ENCODE data around the gene RAB5B. TPM values are rescaled to one million over a fixed set of nuclear protein-coding genes. Genes with fewer than 3 reads are reported as not detected.

Gene RAB5B
- total and polyA plus RNA-seq, 2 donors, result 39.7 to 63.1 TPM

GRCh38 chr12:55957106-55957859, 16.6 kb upstream of the RAB5B start:
- Histone ChIP-seq H3K4me1 (ENCODE audit: control insufficient read depth in 2 of 2, insufficient read depth in 2 of 2, low read length in 2 of 2) (peaks cover 0 to 19% of the 10 kb centered on the region in 2 donors), H3K9me3 (ENCODE audit: control insufficient read depth in 2 of 2, insufficient read depth in 1 of 2, low read length in 1 of 2) (peaks cover 0 to 3% of the 10 kb centered on the region in 2 donors), H3K4me3 (ENCODE audit: low read length in 2 of 2) (no peak overlapping the region), H3K27me3 (ENCODE audit: control insufficient read depth in 2 of 2, insufficient read depth in 1 of 2, low read length in 1 of 2) (no peaks in the 10 kb centered on the region), H3K27ac (ENCODE audit: low read depth in 1 of 2, low read length in 1 of 2) (peak overlapping the region in 1 of 2 donors; percentile 26), H3K36me3 (ENCODE audit: control insufficient read depth in 2 of 2, insufficient read depth in 2 of 2, low read length in 1 of 2) (peaks cover 30 to 40% of the 10 kb centered on the region in 2 donors)
- 90% methylated on average over 5 of the region's 5 CpGs for WGBS
- DNase-seq (ENCODE audit: low read depth in 6 of 9, low spot score in 9 of 9), result no peak

DNA sequence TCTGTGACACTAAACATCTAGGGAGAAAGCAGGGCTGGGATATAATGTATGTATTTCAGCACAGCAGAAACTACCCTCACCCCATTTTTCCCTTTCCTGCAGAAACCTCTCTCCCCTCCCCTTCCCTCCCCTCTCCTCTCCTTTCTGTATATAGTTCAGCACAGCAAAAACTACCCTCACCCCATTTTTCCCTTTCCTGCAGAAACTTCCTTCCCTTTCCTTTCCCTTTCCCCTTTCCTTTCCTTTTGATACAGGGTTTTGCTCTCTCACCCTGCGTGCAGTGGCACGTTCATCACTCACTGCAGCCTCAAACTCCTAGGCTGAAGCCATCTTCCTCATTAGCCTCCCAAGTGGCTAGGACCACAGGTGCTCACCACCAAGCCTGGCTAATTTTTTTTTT, 10.1 kb upstream of the RAB5B start:
- H3K4me1 ChIP-seq (ENCODE audit: control insufficient read depth in 2 of 2, insufficient read depth in 2 of 2, low read length in 2 of 2), result peaks cover 18 to 25% of the 10 kb centered on the region in 2 donors
- no peaks in the 10 kb centered on the region for H3K9me3 ChIP-seq (ENCODE audit: control insufficient read depth in 2 of 2, insufficient read depth in 1 of 2, low read length in 1 of 2)
- H3K27me3 ChIP-seq (ENCODE audit: control insufficient read depth in 2 of 2, insufficient read depth in 1 of 2, low read length in 1 of 2), result no peaks in the 10 kb centered on the region
- no peak for DNase-seq (ENCODE audit: low read depth in 6 of 9, low spot score in 9 of 9)
- no peak overlapping the region for H3K4me3 ChIP-seq (ENCODE audit: low read length in 2 of 2)
- no peak overlapping the region for H3K27ac ChIP-seq (ENCODE audit: low read depth in 1 of 2, low read length in 1 of 2)
- WGBS, result 85% methylated on average over 2 of the region's 2 CpGs
- peaks cover 0 to 8% of the 10 kb centered on the region in 2 donors for H3K36me3 ChIP-seq (ENCODE audit: control insufficient read depth in 2 of 2, insufficient read depth in 2 of 2, low read length in 1 of 2)

- H3K9me3 ChIP-seq (ENCODE audit: control insufficient read depth in 2 of 2, insufficient read depth in 1 of 2, low read length in 1 of 2), result no peaks in the 10 kb centered on the region
- no peak overlapping the region for H3K4me3 ChIP-seq (ENCODE audit: low read length in 2 of 2)
- peaks cover 18 to 25% of the 10 kb centered on the region in 2 donors for H3K4me1 ChIP-seq (ENCODE audit: control insufficient read depth in 2 of 2, insufficient read depth in 2 of 2, low read length in 2 of 2)
- no peak for DNase-seq (ENCODE audit: low read depth in 6 of 9, low spot score in 9 of 9)
- 99% methylated on average over 5 of the region's 5 CpGs for WGBS
- no peaks in the 10 kb centered on the region for H3K27me3 ChIP-seq (ENCODE audit: control insufficient read depth in 2 of 2, insufficient read depth in 1 of 2, low read length in 1 of 2)
- H3K27ac ChIP-seq (ENCODE audit: low read depth in 1 of 2, low read length in 1 of 2), result no peak overlapping the region
- peaks cover 0 to 19% of the 10 kb centered on the region in 2 donors for H3K36me3 ChIP-seq (ENCODE audit: control insufficient read depth in 2 of 2, insufficient read depth in 2 of 2, low read length in 1 of 2)
These were observed 8.6 kb upstream of the RAB5B start for GRCh38 chr12:55965240-55965639.

DNA sequence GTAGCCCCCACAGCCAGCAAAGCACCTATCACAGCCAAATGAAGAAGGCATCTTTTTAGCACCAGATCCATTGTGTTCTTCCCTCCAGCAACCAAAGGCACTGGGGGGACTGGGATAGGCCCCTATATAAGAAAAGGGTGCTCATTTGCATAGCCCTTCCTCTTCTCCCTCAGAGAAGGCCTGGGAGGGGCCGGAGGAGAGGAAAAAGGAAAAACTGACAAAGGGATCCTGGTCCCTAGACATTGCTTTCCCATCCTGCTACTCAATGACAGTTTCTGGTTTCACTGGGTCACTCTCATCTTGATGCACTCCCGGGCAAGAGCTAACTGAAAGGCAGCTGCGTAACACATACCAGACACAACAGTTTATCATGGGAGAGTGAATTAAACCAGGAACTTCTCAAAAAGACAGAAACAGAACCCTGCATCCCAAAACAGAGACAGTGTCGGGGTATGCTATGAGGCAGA, 7.9 kb upstream of the RAB5B start, which contains the start of gene PMEL:
PMEL (minus strand) TSS at position 102 of the 467 bp plus-strand sequence; CDS start at position 71, 31 bp downstream.
- DNase-seq (ENCODE audit: low read depth in 6 of 9, low spot score in 9 of 9), result no peak
- Histone ChIP-seq H3K36me3 (ENCODE audit: control insufficient read depth in 2 of 2, insufficient read depth in 2 of 2, low read length in 1 of 2) (peaks cover 4 to 24% of the 10 kb centered on the region in 2 donors), H3K9me3 (ENCODE audit: control insufficient read depth in 2 of 2, insufficient read depth in 1 of 2, low read length in 1 of 2) (no peaks in the 10 kb centered on the region), H3K4me3 (ENCODE audit: low read length in 2 of 2) (peak within 1 kb of the TSS; percentile 71 to 84), H3K4me1 (ENCODE audit: control insufficient read depth in 2 of 2, insufficient read depth in 2 of 2, low read length in 2 of 2) (peaks cover 18 to 25% of the 10 kb centered on the region in 2 donors), H3K27ac (ENCODE audit: low read depth in 1 of 2, low read length in 1 of 2) (peak within 1 kb of the TSS; percentile 45 to 59), H3K27me3 (ENCODE audit: control insufficient read depth in 2 of 2, insufficient read depth in 1 of 2, low read length in 1 of 2) (no peaks in the 10 kb centered on the region)
- WGBS, result 42% methylated on average over 4 of the region's 4 CpGs

- peaks cover 9 to 31% of the 10 kb centered on the region in 2 donors for H3K36me3 ChIP-seq (ENCODE audit: control insufficient read depth in 2 of 2, insufficient read depth in 2 of 2, low read length in 1 of 2)
- peak; percentile 70 to 93 (median 88) for DNase-seq (ENCODE audit: low read depth in 6 of 9, low spot score in 9 of 9)
- H3K4me3 ChIP-seq (ENCODE audit: low read length in 2 of 2), result peak within 1 kb of the TSS; percentile 71 to 84
- H3K27ac ChIP-seq (ENCODE audit: low read depth in 1 of 2, low read length in 1 of 2), result peak within 1 kb of the TSS; percentile 45 to 59
- no peaks in the 10 kb centered on the region for H3K9me3 ChIP-seq (ENCODE audit: control insufficient read depth in 2 of 2, insufficient read depth in 1 of 2, low read length in 1 of 2)
- no peaks in the 10 kb centered on the region for H3K27me3 ChIP-seq (ENCODE audit: control insufficient read depth in 2 of 2, insufficient read depth in 1 of 2, low read length in 1 of 2)
- H3K4me1 ChIP-seq (ENCODE audit: control insufficient read depth in 2 of 2, insufficient read depth in 2 of 2, low read length in 2 of 2), result peaks cover 18 to 25% of the 10 kb centered on the region in 2 donors
- WGBS, result under 1% methylated on average over 45 of the region's 45 CpGs
These were observed 7.2 kb upstream of the RAB5B start, which contains the start of gene CDK2 for GRCh38 chr12:55966408-55967281. Gene CDK2, plus strand, starts transcription at chr12:55966830. Its CDS starts 179 bp downstream, at chr12:55967009.

DNA sequence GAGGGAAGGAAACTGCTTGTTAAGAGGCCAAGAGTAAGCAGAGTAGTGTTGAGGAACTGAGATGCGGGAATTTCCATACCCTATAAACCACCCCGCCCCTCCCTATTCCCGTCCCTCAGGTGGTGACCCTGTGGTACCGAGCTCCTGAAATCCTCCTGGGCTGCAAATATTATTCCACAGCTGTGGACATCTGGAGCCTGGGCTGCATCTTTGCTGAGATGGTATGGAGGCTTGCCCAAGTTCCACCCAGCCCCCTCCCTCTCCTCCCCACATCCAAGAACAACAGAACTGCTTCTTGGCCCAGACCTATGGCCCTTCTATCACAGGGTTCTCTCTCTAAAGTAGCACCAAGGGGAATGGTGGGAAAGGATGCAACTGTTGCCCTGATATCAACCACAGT, 4.5 kb upstream of the RAB5B start:
- WGBS, result 95% methylated on average over 4 of the region's 4 CpGs
- Histone ChIP-seq H3K4me3 (ENCODE audit: low read length in 2 of 2) (no peak overlapping the region), H3K27me3 (ENCODE audit: control insufficient read depth in 2 of 2, insufficient read depth in 1 of 2, low read length in 1 of 2) (no peaks in the 10 kb centered on the region), H3K4me1 (ENCODE audit: control insufficient read depth in 2 of 2, insufficient read depth in 2 of 2, low read length in 2 of 2) (peaks cover 20 to 37% of the 10 kb centered on the region in 2 donors), H3K27ac (ENCODE audit: low read depth in 1 of 2, low read length in 1 of 2) (no peak overlapping the region), H3K9me3 (ENCODE audit: control insufficient read depth in 2 of 2, insufficient read depth in 1 of 2, low read length in 1 of 2) (no peaks in the 10 kb centered on the region), H3K36me3 (ENCODE audit: control insufficient read depth in 2 of 2, insufficient read depth in 2 of 2, low read length in 1 of 2) (peaks cover 9 to 35% of the 10 kb centered on the region in 2 donors)
- DNase-seq (ENCODE audit: low read depth in 6 of 9, low spot score in 9 of 9), result no peak

- Histone ChIP-seq H3K36me3 (ENCODE audit: control insufficient read depth in 2 of 2, insufficient read depth in 2 of 2, low read length in 1 of 2) (peaks cover 9 to 35% of the 10 kb centered on the region in 2 donors), H3K27ac (ENCODE audit: low read depth in 1 of 2, low read length in 1 of 2) (no peak overlapping the region), H3K4me3 (ENCODE audit: low read length in 2 of 2) (no peak overlapping the region), H3K27me3 (ENCODE audit: control insufficient read depth in 2 of 2, insufficient read depth in 1 of 2, low read length in 1 of 2) (no peaks in the 10 kb centered on the region), H3K9me3 (ENCODE audit: control insufficient read depth in 2 of 2, insufficient read depth in 1 of 2, low read length in 1 of 2) (no peaks in the 10 kb centered on the region), H3K4me1 (ENCODE audit: control insufficient read depth in 2 of 2, insufficient read depth in 2 of 2, low read length in 2 of 2) (peaks cover 30 to 43% of the 10 kb centered on the region in 2 donors)
- no peak for DNase-seq (ENCODE audit: low read depth in 6 of 9, low spot score in 9 of 9)
- WGBS, result 98% methylated on average over 7 of the region's 7 CpGs
These were observed 3.1 kb upstream of the RAB5B start for GRCh38 chr12:55970775-55971174.

GRCh38 chr12:55972042-55972441, 1.8 kb upstream of the RAB5B start:
- no peak overlapping the region for H3K27ac ChIP-seq (ENCODE audit: low read depth in 1 of 2, low read length in 1 of 2)
- H3K9me3 ChIP-seq (ENCODE audit: control insufficient read depth in 2 of 2, insufficient read depth in 1 of 2, low read length in 1 of 2), result no peaks in the 10 kb centered on the region
- no peaks in the 10 kb centered on the region for H3K27me3 ChIP-seq (ENCODE audit: control insufficient read depth in 2 of 2, insufficient read depth in 1 of 2, low read length in 1 of 2)
- peaks cover 25 to 34% of the 10 kb centered on the region in 2 donors for H3K4me1 ChIP-seq (ENCODE audit: control insufficient read depth in 2 of 2, insufficient read depth in 2 of 2, low read length in 2 of 2)
- no peak for DNase-seq (ENCODE audit: low read depth in 6 of 9, low spot score in 9 of 9)
- peaks cover 9 to 35% of the 10 kb centered on the region in 2 donors for H3K36me3 ChIP-seq (ENCODE audit: control insufficient read depth in 2 of 2, insufficient read depth in 2 of 2, low read length in 1 of 2)
- WGBS, result 93% methylated on average over 3 of the region's 3 CpGs
- H3K4me3 ChIP-seq (ENCODE audit: low read length in 2 of 2), result no peak overlapping the region

All from thymus (tissue), 11 donors.